CD4-positive, alpha-beta T cell treated with Interleukin-2 at 100 ng/mL for 4 hours (primary cell): ENCODE measurements around the gene ESR2.
"Not testable (repeated sequence)": the region's sequence is repeated elsewhere in the genome, so short reads cannot be mapped to it uniquely, and the experiment has no call there.

Source experiments
- DNase-seq: peaks from one replicate; pipeline ENCODE4 v3.0.0-alpha.2; 2020; ENCODE audit warnings: low spot score

Gene ESR2

DNA sequence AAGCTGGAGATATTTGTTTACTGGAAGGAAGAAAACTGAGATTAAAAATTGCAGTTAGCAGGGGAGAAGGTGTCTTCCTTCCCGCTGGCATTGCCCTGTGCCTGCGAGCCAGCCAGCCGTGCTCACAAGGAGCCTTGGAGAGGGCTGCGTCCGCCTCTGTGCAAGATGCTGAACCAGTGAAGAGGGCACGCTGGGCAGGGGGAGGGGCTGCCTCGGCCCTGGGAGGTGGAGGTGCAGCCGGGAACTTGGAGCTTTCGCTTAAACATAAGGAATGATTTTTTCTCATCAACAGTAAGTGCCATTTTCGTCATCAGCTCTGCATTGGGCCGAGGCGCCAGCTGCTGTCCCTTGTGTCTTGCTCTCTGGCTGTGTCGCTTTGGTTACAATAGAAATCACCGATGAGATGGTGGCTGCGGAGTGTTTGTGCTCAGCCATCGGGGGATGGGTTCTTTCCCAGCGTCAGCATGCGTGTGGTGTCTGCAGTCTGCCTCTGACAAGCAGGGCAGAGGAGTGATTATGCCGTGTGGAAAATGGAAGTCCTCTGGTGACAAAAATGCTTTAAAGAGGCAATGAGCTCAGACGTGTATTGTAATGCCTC, 97.3 kb downstream of the ESR2 start:
- DNase-seq = peak; percentile 10

DNA sequence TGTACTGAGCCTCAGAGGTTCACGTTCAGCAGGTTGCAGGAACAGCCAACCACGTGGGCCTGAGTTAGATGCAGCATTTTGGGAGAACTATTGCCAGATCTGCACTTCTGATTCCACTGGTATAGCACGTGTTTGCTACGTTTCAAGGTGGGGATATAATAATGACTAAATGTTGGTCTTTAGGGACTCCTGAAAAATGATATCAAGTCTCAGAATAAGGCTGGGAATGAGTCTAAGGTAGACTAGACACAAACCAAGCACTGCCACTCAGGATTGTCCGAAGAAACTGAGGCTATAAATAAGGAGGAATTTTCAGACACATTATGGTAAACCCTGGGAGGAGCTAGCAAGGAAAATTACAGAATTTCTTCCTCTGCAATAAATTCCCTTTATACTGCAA, 98.1 kb downstream of the ESR2 start:
- DNase-seq = no peak

GRCh38 chr14:64195199-64195598, 99.0 kb downstream of the ESR2 start:
- peak; percentile 39 for DNase-seq

DNA sequence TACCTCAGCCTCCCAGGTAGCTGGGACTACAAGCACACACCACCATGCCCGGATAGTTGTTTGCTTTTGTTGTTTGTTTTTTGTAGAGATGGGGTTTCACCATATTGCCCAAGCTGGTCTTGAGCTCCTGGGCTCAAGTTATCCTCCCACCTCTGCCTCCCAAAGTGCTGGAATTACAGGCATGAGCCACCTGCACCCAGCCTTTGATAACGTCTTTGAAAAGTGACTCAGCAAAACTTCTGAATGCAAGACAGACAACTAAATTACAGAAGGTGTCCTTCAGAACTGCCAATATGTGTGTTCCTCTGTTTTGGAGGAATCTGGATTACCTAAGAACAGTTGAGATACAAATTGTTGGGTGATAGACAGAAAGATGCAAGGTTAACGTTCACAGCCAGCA, 99.8 kb downstream of the ESR2 start:
- no peak for DNase-seq

GRCh38 chr14:64193821-64194220, 100.3 kb downstream of the ESR2 start:
- DNase-seq = no peak

DNA sequence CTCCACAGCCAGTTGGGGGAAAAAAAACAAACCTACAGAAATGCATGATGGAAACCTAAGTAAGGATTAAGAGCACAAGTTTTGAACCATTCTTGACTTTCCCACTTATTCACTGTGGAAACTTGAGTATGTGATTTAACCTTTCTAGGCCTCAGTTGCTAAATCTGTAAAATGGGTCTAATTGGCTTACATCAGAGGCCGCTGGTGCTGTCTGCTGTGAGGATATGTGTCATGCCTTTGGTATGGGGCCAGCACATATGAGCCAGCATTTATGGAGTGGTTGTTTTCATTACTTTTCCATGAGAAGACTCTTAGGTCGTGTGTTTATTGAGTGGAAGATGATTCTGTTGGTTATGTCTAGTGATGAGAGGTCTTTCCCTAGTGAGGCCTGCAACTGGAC, 102.4 kb downstream of the ESR2 start:
- DNase-seq = no peak

DNA sequence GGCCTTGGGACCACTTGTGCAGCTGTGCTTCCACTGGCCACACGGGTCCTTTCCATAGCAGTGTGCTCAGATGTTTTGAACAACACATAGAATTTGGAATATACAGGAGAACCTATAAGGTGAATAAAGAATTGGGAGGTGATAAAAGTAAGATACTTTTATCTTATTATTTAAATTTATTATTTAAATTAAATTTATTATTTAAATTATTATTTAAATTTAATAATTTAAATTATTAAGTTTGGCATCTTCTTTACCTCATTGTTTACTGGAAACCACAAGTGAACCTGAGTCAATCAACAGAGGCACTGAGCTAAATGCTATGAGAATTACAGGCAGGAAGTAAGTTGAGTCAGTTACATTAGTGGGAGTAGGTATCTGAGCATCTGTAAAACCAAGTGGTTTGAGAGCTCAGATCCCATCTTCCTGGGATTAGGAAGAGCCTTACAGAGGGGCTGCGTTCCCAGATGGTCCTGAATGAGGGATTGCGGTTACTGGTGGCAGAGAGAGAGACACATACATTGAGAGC, 103.1 kb downstream of the ESR2 start:
- DNase-seq = no peak

GRCh38 chr14:64187331-64187730, 106.8 kb downstream of the ESR2 start:
- DNase-seq = no peak

DNA sequence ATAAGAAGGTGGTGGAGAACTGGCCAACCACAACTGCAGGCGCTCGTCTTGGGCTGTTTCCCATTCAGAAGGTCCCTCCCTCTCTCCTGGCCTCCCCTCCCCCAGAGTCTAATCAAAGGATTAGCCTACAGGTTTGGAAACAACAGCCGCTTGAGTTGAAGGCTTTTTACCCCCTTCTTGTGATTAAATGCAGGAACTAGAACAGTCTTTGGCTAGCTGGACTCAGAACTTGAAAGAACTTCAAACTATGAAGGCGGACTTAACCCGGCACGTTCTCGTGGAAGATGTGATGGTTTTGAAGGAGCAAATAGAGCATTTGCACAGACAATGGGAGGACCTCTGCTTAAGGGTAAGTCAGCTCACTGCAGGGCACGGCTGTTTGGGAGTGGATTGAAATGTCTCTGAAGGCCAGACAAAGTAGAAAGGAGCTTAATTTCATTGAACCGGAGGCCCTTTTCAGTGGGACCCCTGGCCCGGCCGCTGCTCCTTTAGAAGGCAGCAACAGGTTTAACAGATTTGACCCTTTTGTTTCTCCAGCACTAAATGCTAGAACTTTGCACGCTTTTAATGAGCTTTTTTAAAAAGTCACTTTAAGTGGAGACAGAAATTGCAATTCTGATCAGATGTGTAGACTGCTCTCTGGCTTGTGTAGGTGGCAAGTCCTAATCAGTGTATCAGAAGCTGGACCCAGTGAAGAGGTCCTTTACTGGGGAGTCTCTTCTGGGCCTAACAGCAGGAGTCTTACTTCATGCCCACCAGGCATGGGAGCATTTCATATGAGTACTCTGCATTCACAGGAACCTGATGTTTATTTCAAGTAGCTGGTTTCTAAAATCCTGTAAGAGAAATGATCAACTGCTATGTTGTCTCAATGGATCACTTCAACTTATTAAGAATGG, 107.7 kb downstream of the ESR2 start:
- DNase-seq = no peak

DNA sequence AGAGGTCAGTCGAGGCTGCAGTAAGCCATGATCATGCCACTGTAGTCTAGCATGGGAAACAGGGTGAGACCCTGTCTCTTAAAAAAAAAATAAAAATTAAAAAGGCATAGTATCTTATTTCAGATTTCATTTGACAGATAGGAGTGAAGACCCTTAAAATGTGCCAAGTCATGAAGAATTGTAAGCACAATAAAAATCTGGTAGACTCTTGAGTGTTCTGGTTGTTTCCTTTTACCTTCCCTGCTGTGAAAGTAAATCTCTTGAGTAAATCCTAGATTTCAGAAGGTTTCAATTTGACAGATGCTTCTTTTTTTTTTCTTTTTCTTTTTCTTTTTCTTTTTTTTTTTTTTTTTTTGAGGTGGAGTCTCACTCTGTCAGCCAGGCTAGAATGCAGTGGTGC, 109.0 kb downstream of the ESR2 start:
- no peak for DNase-seq

DNA sequence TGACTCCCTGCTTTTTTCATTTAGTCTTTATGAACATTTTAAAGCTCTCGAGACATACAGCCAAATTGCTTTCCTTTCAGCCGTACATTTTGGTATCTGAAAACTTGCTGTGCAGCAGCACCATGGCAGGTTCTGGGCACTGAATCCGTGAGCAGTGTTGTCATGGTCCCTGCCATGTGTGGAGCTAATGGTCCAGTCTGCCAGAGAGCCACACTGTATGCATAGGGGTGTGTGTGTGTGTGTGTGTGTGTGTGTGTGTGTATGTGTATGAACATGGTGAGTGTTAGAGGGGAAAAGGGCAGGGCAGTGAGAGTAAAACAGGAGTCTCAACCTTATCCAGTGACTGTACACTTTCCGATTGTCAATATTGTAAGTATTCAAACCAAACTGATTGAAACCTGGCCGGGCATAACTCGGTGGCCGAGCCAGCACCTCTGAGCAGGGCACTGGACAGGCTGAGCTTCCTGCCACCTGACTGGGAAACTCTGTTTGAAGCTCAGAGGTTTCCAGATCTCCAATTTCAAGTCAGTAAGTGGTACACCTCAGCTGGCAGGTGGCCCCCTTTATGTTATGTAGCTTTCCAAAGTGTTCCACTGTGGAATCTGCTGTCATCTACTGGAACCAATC, 110.0 kb downstream of the ESR2 start:
- DNase-seq = no peak

DNA sequence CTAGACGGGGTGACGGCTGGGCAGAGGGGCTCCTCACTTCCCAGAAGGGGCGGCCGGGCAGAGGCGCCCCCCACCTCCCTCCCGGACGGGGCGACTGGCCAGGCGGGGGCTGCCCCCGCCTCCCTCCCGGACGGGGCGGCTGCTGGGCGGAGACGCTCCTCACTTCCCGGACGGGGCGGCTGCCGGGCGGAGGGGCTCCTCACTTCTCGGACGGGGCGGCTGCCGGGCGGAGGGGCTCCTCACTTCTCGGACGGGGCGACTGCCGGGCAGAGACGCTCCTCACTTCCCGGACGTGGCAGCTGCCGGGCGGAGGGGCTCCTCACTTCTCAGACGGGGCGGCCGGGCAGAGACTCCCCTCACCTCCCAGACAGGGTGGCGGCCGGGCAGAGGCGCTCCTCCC, 111.3 kb downstream of the ESR2 start:
- not testable (repeated sequence) for DNase-seq

DNA sequence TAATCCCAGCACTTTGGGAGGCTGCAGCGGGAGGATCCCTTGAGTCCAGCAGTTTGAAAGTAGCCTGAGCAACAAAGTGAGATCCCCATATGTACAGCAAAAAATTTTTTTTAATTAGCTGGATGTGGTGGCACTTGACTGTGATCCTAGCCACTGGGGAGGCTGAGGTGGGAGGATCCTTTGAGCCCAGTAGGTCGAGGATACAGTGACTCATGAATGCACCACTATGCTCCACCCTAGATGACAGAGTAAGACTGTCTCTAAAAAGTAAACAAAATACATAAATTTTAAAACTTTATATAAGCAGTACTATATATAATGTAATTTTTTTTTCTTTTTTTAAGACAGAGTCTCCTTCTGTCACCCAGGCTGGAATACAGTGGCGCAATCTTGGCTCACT, 115.4 kb downstream of the ESR2 start:
- DNase-seq = peak; percentile 29

DNA sequence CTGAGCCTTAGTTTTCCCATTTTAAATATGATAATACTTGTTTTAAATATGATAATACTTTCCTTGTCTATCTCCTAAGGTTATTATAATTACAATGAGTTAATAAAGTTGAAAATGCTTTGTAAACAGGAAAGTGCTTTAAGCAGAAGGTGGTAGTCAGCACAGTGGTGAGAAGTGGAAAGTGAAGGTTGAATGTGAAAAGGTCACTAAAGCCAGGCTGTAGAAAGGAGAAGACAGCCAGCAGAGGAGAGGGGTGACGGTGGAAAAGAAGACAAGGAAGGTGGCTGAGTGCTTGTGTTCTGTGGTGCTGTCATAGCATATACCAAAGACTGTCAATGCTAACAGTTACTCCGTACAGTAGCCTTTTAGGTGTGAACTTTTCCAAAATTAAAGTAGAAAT, 117.8 kb downstream of the ESR2 start:
- DNase-seq = no peak

- DNase-seq = no peak
Measured at GRCh38 chr14:64174922-64175782, 119.0 kb downstream of the ESR2 start.

DNA sequence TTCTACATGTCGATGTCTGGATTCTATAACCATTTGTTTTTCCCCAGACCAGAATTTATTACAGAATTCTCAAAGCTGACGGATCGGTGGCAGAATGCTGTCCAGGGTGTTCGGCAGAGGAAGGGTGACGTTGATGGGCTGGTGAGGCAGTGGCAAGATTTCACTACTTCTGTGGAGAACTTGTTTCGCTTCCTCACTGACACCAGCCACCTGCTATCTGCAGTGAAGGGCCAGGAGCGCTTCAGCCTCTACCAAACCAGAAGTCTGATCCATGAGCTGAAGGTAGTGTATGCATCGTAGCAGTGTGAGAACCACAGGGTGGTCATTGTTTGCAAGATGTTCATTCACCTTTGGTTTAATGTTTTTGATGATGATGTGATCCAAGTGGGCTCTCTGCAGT, 124.0 kb downstream of the ESR2 start:
- DNase-seq = no peak

DNA sequence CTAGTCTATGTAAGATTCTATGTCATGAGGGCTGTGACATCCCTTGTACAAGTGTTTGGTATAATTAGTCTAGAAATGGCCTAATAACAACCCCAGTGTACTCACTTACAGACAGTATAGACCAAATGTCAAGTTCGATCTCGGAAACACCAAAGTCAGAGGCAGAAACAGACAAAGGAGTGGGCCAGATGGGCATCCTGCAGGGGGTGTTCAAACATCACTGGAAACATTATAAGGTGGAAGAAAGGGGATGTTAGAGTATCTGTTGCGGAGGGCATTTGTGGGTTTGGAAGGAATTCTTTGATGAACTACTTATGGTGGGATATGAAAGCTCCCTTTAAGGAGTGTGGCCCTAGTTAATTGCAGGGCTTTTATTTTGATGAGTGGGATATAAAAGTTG, 134.6 kb downstream of the ESR2 start:
- no peak for DNase-seq

DNA sequence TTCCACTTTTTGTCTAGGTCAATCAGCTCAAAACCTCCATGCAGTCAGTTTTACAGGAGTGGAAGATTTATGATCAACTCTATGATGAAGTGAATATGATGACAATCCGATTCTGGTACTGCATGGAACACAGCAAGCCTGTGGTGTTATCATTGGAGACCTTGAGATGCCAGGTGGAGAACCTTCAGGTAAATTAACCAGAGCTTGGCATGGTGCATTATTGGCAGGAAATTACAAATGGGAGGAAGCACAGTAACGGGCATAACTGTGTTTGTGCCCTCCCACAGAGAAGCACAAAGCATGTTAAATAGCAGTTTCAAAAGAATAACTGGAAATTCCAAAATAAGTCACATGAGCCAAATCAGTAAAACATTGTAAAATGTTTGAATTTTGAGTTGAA, 135.6 kb downstream of the ESR2 start:
- no peak for DNase-seq

DNA sequence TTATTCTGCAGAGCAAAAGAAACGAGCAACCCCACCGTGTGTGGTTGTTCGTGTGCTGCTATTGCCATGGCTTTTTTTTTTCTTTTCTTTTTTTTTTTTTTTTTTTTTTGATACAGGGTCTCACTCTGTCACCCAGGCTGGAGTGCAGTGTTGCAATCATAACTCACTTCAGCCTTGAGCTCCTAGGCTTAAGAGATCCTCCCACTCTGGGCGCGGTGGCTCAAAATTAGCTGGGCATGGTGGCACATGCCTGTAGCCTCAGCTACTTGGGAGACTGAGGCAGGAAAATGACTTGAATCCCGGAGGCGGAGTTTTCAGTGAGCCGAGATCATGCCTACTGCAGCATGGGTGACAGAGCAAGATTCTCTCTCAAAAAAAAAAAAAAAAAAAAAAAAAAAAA, 144.2 kb downstream of the ESR2 start:
- DNase-seq = no peak

DNA sequence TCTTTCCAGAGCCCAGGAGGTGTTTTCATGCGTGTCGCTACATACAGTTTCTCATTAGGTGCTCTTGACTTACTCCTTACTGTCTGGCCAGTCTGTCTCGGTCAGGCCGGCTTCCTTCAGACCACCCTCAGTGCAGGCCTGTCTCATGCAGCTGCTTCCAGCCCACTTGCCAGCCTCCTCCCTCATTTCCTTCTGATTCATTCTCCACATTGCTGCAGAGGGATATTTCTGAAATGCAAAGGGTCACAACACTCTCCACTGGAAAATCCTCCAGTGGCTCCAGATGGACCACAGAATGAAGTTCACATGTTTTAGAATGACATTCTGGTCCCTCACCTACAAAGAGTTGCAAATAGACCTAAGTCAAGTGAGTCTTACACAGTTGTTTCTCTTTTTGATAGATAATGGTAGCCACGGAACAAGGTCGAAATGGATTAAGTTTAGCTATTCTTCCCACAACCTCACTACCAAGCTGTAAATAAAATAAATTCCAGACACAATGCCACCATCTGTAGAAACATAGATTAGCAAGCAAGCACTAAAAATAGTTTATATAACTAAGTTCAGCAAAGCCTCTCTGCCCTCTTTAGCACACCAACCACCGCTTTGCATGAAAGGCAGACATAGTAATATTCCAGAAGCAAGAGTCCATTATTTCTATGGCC, 146.9 kb downstream of the ESR2 start:
- no peak for DNase-seq

DNA sequence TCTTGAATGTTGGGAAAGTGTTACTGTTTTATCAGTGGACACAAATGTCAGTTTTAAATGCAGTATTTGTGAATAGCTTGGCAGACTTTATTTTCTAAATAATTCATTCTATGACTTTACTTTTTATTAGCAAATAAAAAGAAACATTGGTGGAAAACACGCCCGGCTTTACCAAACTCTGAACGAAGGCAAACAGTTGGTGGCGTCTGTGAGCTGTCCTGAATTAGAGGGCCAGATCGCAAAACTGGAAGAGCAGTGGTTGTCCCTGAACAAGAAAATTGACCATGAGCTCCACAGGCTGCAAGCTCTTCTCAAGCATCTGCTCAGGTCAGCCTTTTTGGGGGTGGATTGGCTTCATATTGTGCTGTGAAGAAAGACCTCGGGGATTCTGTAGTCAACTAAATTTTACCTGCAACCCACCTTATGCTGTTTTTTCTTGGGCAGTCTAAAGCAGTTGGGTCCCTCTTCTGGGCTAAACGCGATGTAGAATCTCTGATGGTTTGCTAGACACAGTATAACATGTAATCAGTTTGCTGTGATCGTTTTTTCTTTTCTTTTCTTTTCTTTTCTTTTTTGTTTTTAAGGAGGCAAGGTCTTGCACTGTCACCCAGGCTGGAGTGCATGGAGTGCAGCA, 156.4 kb downstream of the ESR2 start:
- DNase-seq = no peak
